H1 (cell line): ENCODE results near the gene CPXM1. TPM values are rescaled to one million over a fixed set of nuclear protein-coding genes. Genes with fewer than 3 reads are reported as not detected.

Source experiments
- CTCF ChIA-PET: fragments of 300-600 bp; sonication (Branson Sonifier 250); formaldehyde crosslinking; loops from one replicate; lab custom pipeline; 2021; ENCODE audit not compliant: partially characterized antibody; lab: Charles Lee
- POLR2A ChIA-PET: fragments of 300-600 bp; sonication (Branson Sonifier 250); formaldehyde crosslinking; loops from one replicate; lab custom pipeline; 2021; ENCODE audit warnings: inconsistent platforms; ENCODE audit not compliant: partially characterized antibody; lab: Charles Lee
- DNase-seq, 2 experiments: peaks; one replicate each; pipeline versions ENCODE4 v3.0.0 to v3.0.0-alpha.2; 2010 to 2022; ENCODE audit warnings: low spot score in 2 of 2, low read depth in 1 of 2, mixed read lengths in 1 of 2
- FAIRE-seq: peaks from 2 replicates; lab custom pipeline; 2011; peaks lifted over from hg19 to GRCh38; lab: Jason Lieb, UNC
- H2AFZ ChIP-seq: 2 replicates; pipeline ENCODE4 v1.8.1; 2012; ENCODE audit warnings: low read length, inconsistent platforms
- H2AK5ac ChIP-seq: 2 replicates; pipeline ENCODE4 v1.6.1; 2013; ENCODE audit warnings: low read depth, low read length
- H2BK120ac ChIP-seq: replicated peaks from 2 replicates; pipeline ENCODE3; 2013; ENCODE audit warnings: low read depth, low read length, inconsistent platforms
- H2BK12ac ChIP-seq: 2 replicates; pipeline ENCODE4 v1.6.1; 2013; ENCODE audit warnings: low read depth, low read length
- H2BK15ac ChIP-seq: 2 replicates; pipeline ENCODE4 v1.6.1; 2013; ENCODE audit warnings: low read length
- H2BK20ac ChIP-seq: 2 replicates; pipeline ENCODE4 v1.6.1; 2013; ENCODE audit warnings: low read length
- H2BK5ac ChIP-seq: 2 replicates; pipeline ENCODE4 v1.6.1; 2013; ENCODE audit warnings: low read depth, low read length
- H3K14ac ChIP-seq: 2 replicates; pipeline ENCODE4 v1.6.1; 2013; ENCODE audit warnings: inconsistent platforms; ENCODE audit not compliant: insufficient read length
- H3K18ac ChIP-seq: 2 replicates; pipeline ENCODE4 v1.6.1; 2013; ENCODE audit warnings: low read length; ENCODE audit errors: extremely low read depth
- H3K23ac ChIP-seq: 2 replicates; pipeline ENCODE4 v1.6.1; 2013; ENCODE audit warnings: inconsistent platforms; ENCODE audit not compliant: insufficient read length
- H3K23me2 ChIP-seq: 2 replicates; pipeline ENCODE4 v1.6.1; 2013; ENCODE audit warnings: low read depth, low read length
- H3K27ac ChIP-seq: 2 replicates; pipeline ENCODE4 v1.6.1; 2011; ENCODE audit warnings: low read depth, low read length, inconsistent platforms
- H3K27me3 ChIP-seq, 4 experiments: replicated peaks in 1 of 4; 1 replicate in 1 of 4; 2 replicates in 3 of 4; pipeline versions ENCODE4 v1.6.1 to v1.8.1; 2011 to 2013; ENCODE audit warnings: low read length in 3 of 4, mild to moderate bottlenecking in 3 of 4, inconsistent platforms in 2 of 4, mixed read lengths in 2 of 4, moderate library complexity in 1 of 4; ENCODE audit not compliant: control insufficient read depth in 3 of 4, insufficient read depth in 3 of 4; ENCODE audit errors: extremely low read depth in 1 of 4
- H3K36me3 ChIP-seq, 4 experiments: 2 replicates each; pipeline versions ENCODE4 v1.6.1 to v1.8.1; 2011 to 2013; ENCODE audit warnings: mild to moderate bottlenecking in 4 of 4, low read length in 3 of 4, moderate library complexity in 2 of 4, control low read depth in 1 of 4, inconsistent platforms in 1 of 4; ENCODE audit not compliant: insufficient read depth in 4 of 4, control insufficient read depth in 2 of 4
- H3K4ac ChIP-seq: replicated peaks from 2 replicates; pipeline ENCODE3; 2013; ENCODE audit warnings: low read length, low read depth, mixed read lengths, inconsistent platforms; ENCODE audit not compliant: insufficient read length
- H3K4me1 ChIP-seq, 4 experiments: replicated peaks in 1 of 4; 1 replicate in 1 of 4; 2 replicates in 3 of 4; pipeline versions ENCODE4 v1.6.1 to v1.8.1; 2011 to 2013; ENCODE audit warnings: low read length in 3 of 4, inconsistent platforms in 2 of 4, mixed read lengths in 1 of 4; ENCODE audit not compliant: insufficient read depth in 4 of 4, control insufficient read depth in 3 of 4
- H3K4me2 ChIP-seq, 2 experiments: 2 replicates each; pipeline versions ENCODE4 v1.6.1 to v1.8.1; 2011 to 2013; ENCODE audit warnings: low read depth in 2 of 2, low read length in 2 of 2, control low read depth in 1 of 2, inconsistent platforms in 1 of 2, mild to moderate bottlenecking in 1 of 2; ENCODE audit not compliant: insufficient read depth in 1 of 2
- H3K4me3 ChIP-seq, 4 experiments: fragments of 200-600, 300-600 bp in 1 of 4; sonication (generic), shearing (Covaris generic), sonication (Bioruptor Twin) in 1 of 4; 2 replicates each; pipeline versions ENCODE4 v1.5.1 to v1.8.1; 2011 to 2016; ENCODE audit warnings: low read length in 4 of 4, low read depth in 3 of 4, control low read depth in 2 of 4, inconsistent platforms in 2 of 4, mild to moderate bottlenecking in 2 of 4, mixed read lengths in 1 of 4, moderate library complexity in 1 of 4; ENCODE audit not compliant: insufficient read depth in 2 of 4; ENCODE audit errors: extremely low read depth in 1 of 4
- H3K56ac ChIP-seq: replicated peaks from 2 replicates; pipeline ENCODE3; 2013; ENCODE audit warnings: low read depth, mild to moderate bottlenecking, mixed read lengths, low read length, inconsistent platforms; ENCODE audit not compliant: insufficient read length
- H3K79me1 ChIP-seq: 2 replicates; pipeline ENCODE4 v1.6.1; 2013; ENCODE audit warnings: low read depth, low read length, control low read depth
- H3K79me2 ChIP-seq, 2 experiments: 2 replicates each; pipeline versions ENCODE4 v1.6.1 to v1.8.1; 2012 to 2013; ENCODE audit warnings: low read length in 2 of 2, mild to moderate bottlenecking in 2 of 2, inconsistent platforms in 1 of 2; ENCODE audit not compliant: insufficient read depth in 2 of 2, control insufficient read depth in 1 of 2
- H3K9ac ChIP-seq, 4 experiments: replicated peaks in 1 of 4; 1 replicate in 1 of 4; 2 replicates in 3 of 4; pipeline versions ENCODE4 v1.6.1 to v1.8.1; 2011 to 2013; ENCODE audit warnings: low read depth in 3 of 4, low read length in 3 of 4, control low read depth in 2 of 4, mild to moderate bottlenecking in 2 of 4, moderate library complexity in 2 of 4, inconsistent platforms in 1 of 4; ENCODE audit errors: extremely low read depth in 1 of 4
- H3K9me3 ChIP-seq, 2 experiments: 2 replicates each; pipeline versions ENCODE4 v1.6.1 to v1.8.1; 2012 to 2013; ENCODE audit warnings: mild to moderate bottlenecking in 2 of 2, moderate library complexity in 2 of 2, control low read depth in 1 of 2, inconsistent platforms in 1 of 2, low read depth in 1 of 2, low read length in 1 of 2, mixed read lengths in 1 of 2; ENCODE audit not compliant: insufficient read depth in 2 of 2
- H4K20me1 ChIP-seq, 2 experiments: replicated peaks in 1 of 2; 2 replicates each; pipeline versions ENCODE3 to v1.8.1; 2011 to 2013; ENCODE audit warnings: inconsistent platforms in 2 of 2, low read length in 2 of 2, mild to moderate bottlenecking in 1 of 2; ENCODE audit not compliant: insufficient read depth in 2 of 2, control insufficient read depth in 1 of 2
- H4K5ac ChIP-seq: 2 replicates; pipeline ENCODE4 v1.6.1; 2013; ENCODE audit warnings: low read length, low read depth, mixed read lengths, inconsistent platforms; ENCODE audit not compliant: insufficient read length
- H4K8ac ChIP-seq: 2 replicates; pipeline ENCODE4 v1.8.0; 2013; ENCODE audit warnings: mild to moderate bottlenecking, moderate library complexity, low read length, inconsistent platforms; ENCODE audit not compliant: insufficient read depth; ENCODE audit errors: extremely low read depth
- H4K91ac ChIP-seq: replicated peaks from 2 replicates; pipeline ENCODE3; 2013; ENCODE audit warnings: low read length, mixed read lengths, inconsistent platforms; ENCODE audit not compliant: insufficient read length
- ASH2L ChIP-seq: fragments of 200-600, 300-600 bp; sonication (generic); IDR thresholded peaks from one replicate; pipeline ENCODE4 v1.7.1; 2017; ENCODE audit warnings: low read length
- CREB1 ChIP-seq: IDR thresholded peaks from 2 replicates; pipeline ENCODE4 v1.6.1; 2012; ENCODE audit warnings: inconsistent platforms
- GTF2F1 ChIP-seq: IDR thresholded peaks from 2 replicates; pipeline ENCODE4 v1.6.1; 2012; ENCODE audit warnings: low read depth, low read length, improper control_type of control experiment, borderline replicate concordance
- KDM1A ChIP-seq: fragments of 200-600, 300-600 bp; sonication (generic); IDR thresholded peaks from 2 replicates; pipeline ENCODE4 v1.7.1; 2016; ENCODE audit warnings: mild to moderate bottlenecking, low read length, borderline replicate concordance
- NRF1 ChIP-seq: IDR thresholded peaks from 2 replicates; pipeline ENCODE4 v1.6.1; 2011; ENCODE audit warnings: mild to moderate bottlenecking, low read depth, low read length, improper control_type of control experiment
- SIRT6 ChIP-seq: IDR thresholded peaks from one replicate; pipeline ENCODE4 v1.7.1; 2012; ENCODE audit warnings: low read length, inconsistent platforms
- SP4 ChIP-seq: IDR thresholded peaks from 2 replicates; pipeline ENCODE4 v1.6.1; 2012; ENCODE audit warnings: low read length, inconsistent platforms
- SUZ12 ChIP-seq: fragments of 200-600 bp; sonication (generic); IDR thresholded peaks from 2 replicates; pipeline ENCODE4 v1.6.1; 2012; ENCODE audit warnings: mild to moderate bottlenecking, inconsistent platforms, low read length, moderate library complexity, mixed read lengths
- WGBS, 2 experiments: shearing (Covaris generic) in 1 of 2; methylation state at CpG; one replicate each; pipeline versions ENCODE4 v1.1.6 to v1.1.7; 2013 to 2015; ENCODE audit warnings: low lambda C conversion rate in 2 of 2, mixed read lengths in 2 of 2, inconsistent platforms in 1 of 2, low coverage in 1 of 2, missing lambda C conversion rate in 1 of 2; ENCODE audit not compliant: insufficient replicate concordance in 2 of 2, insufficient coverage in 1 of 2, insufficient read length in 1 of 2; ENCODE audit errors: extremely low coverage in 1 of 2, missing lambda C conversion rate in 1 of 2; 5-methylcytosine and 5-hydroxymethylcytosine counted together
- polyA plus RNA-seq, 7 experiments: library from polyadenylated mRNA; depleted of rRNA in 3 of 7; stranded (reverse) in 5 of 7; unstranded in 2 of 7; fragments of >200 nt in 5 of 7; fragments of 200-250 nt in 2 of 7; gene quantifications; 1 replicate in 5 of 7; 2 replicates in 1 of 7; 4 replicates in 1 of 7; pipeline versions ENCODE4 v1.2.1 to v1.2.3, GENCODE V29; 2011 to 2013; ENCODE audit warnings: missing spikeins in 2 of 7, mixed read lengths in 2 of 7
- total RNA-seq: library from RNA; stranded (reverse); fragmentation: NEBNext Ultra II Directional; extraction: Animal tissue kit (Norgen Biotek cat#: 25700); gene quantifications from 2 replicates; pipeline ENCODE4 v1.2.1, GENCODE V29; 2021

The CPXM1 gene
- total and polyA plus RNA-seq, 2 of the 8 experiments (the other 6 are each of a cell fraction or from before 2014, with no cell fraction given) = 31.3 to 81.9 TPM

- no peak overlapping the region for H3K23ac ChIP-seq
- H3K27me3 ChIP-seq = peaks cover 5 to 20% (median 18%) of the 10 kb centered on the region in 4 experiments
- no peak overlapping the region for H3K4ac ChIP-seq
- H3K4me1 ChIP-seq = no peaks in the 10 kb centered on the region; a peak in 1 of 7 replicates
- DNase-seq (no peak), FAIRE-seq (no peak)
- no peak overlapping the region for H2BK5ac ChIP-seq
- H3K23me2 ChIP-seq = peaks cover 9% of the 10 kb centered on the region; the same call in 1 of the 2 replicates
- no peak overlapping the region for H2AK5ac ChIP-seq
- no peak overlapping the region for H3K9ac ChIP-seq
- no peak overlapping the region for H2BK20ac ChIP-seq
- no peak overlapping the region for H3K14ac ChIP-seq
- no peak overlapping the region for H3K4me2 ChIP-seq
- ChIA-PET POLR2A (no interaction called here), CTCF (interaction anchor here (1.6 to 4.1 kb wide), 3 partner anchors 13 to 150 kb away, joined by 5 to 20 read pairs (median 5); no protein-coding TSS in a partner anchor)
- H3K27ac ChIP-seq = no peak overlapping the region
- H3K18ac ChIP-seq = no peak overlapping the region
- no peaks in the 10 kb centered on the region for H3K79me2 ChIP-seq
- no peak overlapping the region for H2BK15ac ChIP-seq
- H3K56ac ChIP-seq = no peak overlapping the region
- H3K79me1 ChIP-seq = no peaks in the 10 kb centered on the region
- H2BK120ac ChIP-seq = no peak overlapping the region
- H3K4me3 ChIP-seq = no peak overlapping the region
- TF ChIP-seq SIRT6 (no peak), ASH2L (no peak), SUZ12 (no peak), KDM1A (no peak), GTF2F1 (no peak), SP4 (no peak), NRF1 (no peak), CREB1 (no peak)
- peaks cover 0 to 6% of the 10 kb centered on the region in 2 experiments; a peak in 1 of 4 replicates for H3K9me3 ChIP-seq
- no peak overlapping the region for H2BK12ac ChIP-seq
- no peak overlapping the region for H4K91ac ChIP-seq
- no peak overlapping the region for H4K8ac ChIP-seq
- WGBS, 2 experiments = 92% methylated on average over 19 of the region's 19 CpGs; no CpG with 5 or more reads in 1 of the 2 experiments
- no peak overlapping the region for H4K5ac ChIP-seq
- H2AFZ ChIP-seq = no peak overlapping the region
- H4K20me1 ChIP-seq = peaks cover 0 to 5% of the 10 kb centered on the region in 2 experiments
- H3K36me3 ChIP-seq = peaks cover 0 to 5% (median 0%) of the 10 kb centered on the region in 4 experiments; a peak in 1 of 8 replicates
These were observed 37.9 kb upstream of the CPXM1 start for GRCh38 chr20:2838170-2838797.
